GM13976 (cell line): Measurements from ENCODE around the gene EFHC1.

Experiments used
- DNase-seq: peaks from one replicate; pipeline ENCODE4 v3.0.0; 2012; ENCODE audit warnings: low spot score
- CTCF ChIP-seq: IDR thresholded peaks from 2 replicates; pipeline ENCODE4 v1.5.1; 2012; ENCODE audit warnings: borderline replicate concordance, mild to moderate bottlenecking; ENCODE audit not compliant: insufficient read depth; ENCODE audit errors: extremely low read depth, missing control alignments, control extremely low read depth
- in situ Hi-C: fragments of 300-500 bp; cut with MboI; formaldehyde crosslinking; loops from one replicate; pipeline ENCODE4 v1.12.0; 2022; ENCODE audit warnings: low sequenced_read_pairs, mixed read lengths, inconsistent platforms; ENCODE audit not compliant: unreplicated experiment

The EFHC1 gene

GRCh38 chr6:52539607-52540006, 119.5 kb downstream of the EFHC1 start:
- in situ Hi-C loops = no loop called here
- DNase-seq = no peak
- TF ChIP-seq CTCF = no peak

- DNase-seq = no peak
- TF ChIP-seq CTCF = no peak
- in situ Hi-C loops = no loop called here
Observed at GRCh38 chr6:52540286-52540902, 120.3 kb downstream of the EFHC1 start.

- no peak for TF ChIP-seq CTCF
- DNase-seq = no peak
- in situ Hi-C loops = no loop called here
Observed at GRCh38 chr6:52541135-52541534, 121.0 kb downstream of the EFHC1 start.

GRCh38 chr6:52543262-52543661, 123.1 kb downstream of the EFHC1 start:
- TF ChIP-seq CTCF = no peak
- in situ Hi-C loops = no loop called here
- no peak for DNase-seq

- no peak for TF ChIP-seq CTCF
- DNase-seq = no peak
- in situ Hi-C loops = no loop called here
Observed at GRCh38 chr6:52543729-52544601, 123.8 kb downstream of the EFHC1 start.

GRCh38 chr6:52544602-52545405, 124.7 kb downstream of the EFHC1 start:
- no peak for TF ChIP-seq CTCF
- in situ Hi-C loops = no loop called here
- no peak for DNase-seq
